NCI-H1694 treated with DMSO at 0.1 percent for 48 hours (cell line): ENCODE measurements around the gene HES1.
A peak's percentile ranks its signal among the peaks of the same experiment; 100 is the strongest.
"Not testable (repeated sequence)": the region's sequence is repeated elsewhere in the genome, so short reads cannot be mapped to it uniquely, and the experiment has no call there.

ENCODE experiments used
- DNase-seq: peaks from one replicate; lab custom pipeline; 2025; lab: John Stamatoyannopoulos, UW

The HES1 gene

GRCh38 chr3:194141415-194142155, 5.6 kb downstream of the HES1 start:
- peak; percentile 30 for DNase-seq

GRCh38 chr3:194142156-194142910, 6.4 kb downstream of the HES1 start:
- DNase-seq = no peak

- DNase-seq = no peak
Measured at GRCh38 chr3:194145702-194146101, 9.8 kb downstream of the HES1 start.

- DNase-seq = no peak
Measured at GRCh38 chr3:194147679-194148078, 11.7 kb downstream of the HES1 start.

GRCh38 chr3:194148383-194148782, 12.4 kb downstream of the HES1 start:
- DNase-seq = no peak

GRCh38 chr3:194150252-194150934, 14.4 kb downstream of the HES1 start:
- no peak for DNase-seq

GRCh38 chr3:194150935-194151302, 15.0 kb downstream of the HES1 start:
- DNase-seq = not testable (repeated sequence)

- DNase-seq = no peak
Measured at GRCh38 chr3:194154346-194154745, 18.4 kb downstream of the HES1 start.

- no peak for DNase-seq
Measured at GRCh38 chr3:194156095-194156494, 20.1 kb downstream of the HES1 start.

- no peak for DNase-seq
Measured at GRCh38 chr3:194158942-194159439, 23.0 kb downstream of the HES1 start.

GRCh38 chr3:194160158-194160557, 24.2 kb downstream of the HES1 start:
- no peak for DNase-seq

GRCh38 chr3:194161131-194162045, 25.4 kb downstream of the HES1 start:
- no peak for DNase-seq

GRCh38 chr3:194162070-194162678, 26.2 kb downstream of the HES1 start:
- no peak for DNase-seq

- DNase-seq = no peak
Measured at GRCh38 chr3:194162817-194163584, 27.1 kb downstream of the HES1 start.

GRCh38 chr3:194163697-194164096, 27.7 kb downstream of the HES1 start:
- no peak for DNase-seq

- no peak for DNase-seq
Measured at GRCh38 chr3:194164861-194165260, 28.9 kb downstream of the HES1 start.

- DNase-seq = no peak
Measured at GRCh38 chr3:194165271-194166018, 29.5 kb downstream of the HES1 start.

GRCh38 chr3:194166682-194167479, 30.9 kb downstream of the HES1 start:
- no peak for DNase-seq
